IPS-NIHi7 (cell line): ENCODE results near the gene TTLL8.

Experiments used
- DNase-seq: peaks from one replicate; pipeline ENCODE4 v3.0.0; 2012; ENCODE audit warnings: mixed read lengths; ENCODE audit errors: extremely low spot score

The TTLL8 gene

GRCh38 chr22:50061824-50062355 is 3.8 kb upstream of the TTLL8 start:
- DNase-seq = no peak

- no peak for DNase-seq
These were observed 3.2 kb upstream of the TTLL8 start for GRCh38 chr22:50061141-50061823.

GRCh38 chr22:50060441-50061140 is 2.5 kb upstream of the TTLL8 start:
- DNase-seq = no peak

DNA sequence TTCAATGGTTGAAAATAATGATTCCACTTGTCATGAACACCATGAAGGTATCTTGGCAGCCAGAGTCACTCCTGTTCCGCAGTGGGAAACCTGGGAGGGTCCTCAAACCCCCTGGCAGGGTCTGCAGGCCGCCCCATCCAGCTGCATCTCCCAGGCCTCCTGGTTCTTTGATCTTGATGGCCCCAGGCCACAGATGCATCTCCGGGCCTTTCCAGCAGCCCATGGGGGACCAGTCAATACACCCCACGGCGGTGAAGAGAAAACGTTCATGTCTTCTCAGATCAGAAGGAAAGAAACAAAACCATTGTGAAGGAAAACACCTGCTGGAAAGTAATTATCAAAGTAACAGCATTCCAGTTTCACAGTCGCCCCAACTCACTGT is 1.8 kb upstream of the TTLL8 start:
- no peak for DNase-seq

- DNase-seq = peak; percentile 86
These were observed 1.1 kb upstream of the TTLL8 start for GRCh38 chr22:50058906-50059880.

- no peak for DNase-seq
These were observed 629 bp downstream of the TTLL8 start for GRCh38 chr22:50057278-50058060.

DNA sequence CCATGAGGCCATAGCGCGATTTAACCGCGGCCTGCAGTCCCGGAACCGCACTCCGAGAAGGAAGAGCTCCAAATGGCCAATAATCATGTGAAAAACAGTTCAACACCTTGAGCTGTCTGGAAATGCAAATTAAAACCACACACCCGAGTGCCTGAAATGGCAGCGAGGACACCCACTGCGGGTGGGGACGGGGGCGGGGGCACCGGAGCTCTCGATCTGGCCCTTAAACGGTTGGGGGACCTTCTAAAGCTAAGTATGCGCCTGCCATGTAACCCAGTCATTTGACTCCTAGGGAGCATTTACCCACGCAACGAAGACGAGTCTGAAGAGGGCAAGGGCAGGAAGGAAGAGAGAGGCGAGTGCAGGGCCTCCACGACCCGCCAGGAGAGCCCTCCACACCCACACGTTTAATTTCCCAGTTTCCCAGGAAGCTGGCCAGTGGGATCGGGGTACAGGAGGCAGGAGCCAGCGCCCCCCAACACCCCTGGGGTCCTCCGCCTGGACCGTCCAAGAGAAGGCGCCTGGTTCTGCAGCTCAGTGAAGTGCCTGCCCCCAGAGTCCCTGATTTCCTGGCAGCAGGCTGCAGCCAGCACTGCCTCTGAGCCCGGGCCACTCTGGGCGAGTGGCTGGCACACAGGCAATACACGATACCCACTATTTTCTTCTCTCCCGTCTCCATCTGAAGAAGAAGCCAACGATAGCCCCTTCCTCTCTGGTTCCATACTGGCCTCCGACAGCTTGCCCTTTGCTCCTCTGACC is 1.7 kb downstream of the TTLL8 start:
- no peak for DNase-seq

- no peak for DNase-seq
These were observed 4.2 kb downstream of the TTLL8 start for GRCh38 chr22:50053861-50054260.

DNA sequence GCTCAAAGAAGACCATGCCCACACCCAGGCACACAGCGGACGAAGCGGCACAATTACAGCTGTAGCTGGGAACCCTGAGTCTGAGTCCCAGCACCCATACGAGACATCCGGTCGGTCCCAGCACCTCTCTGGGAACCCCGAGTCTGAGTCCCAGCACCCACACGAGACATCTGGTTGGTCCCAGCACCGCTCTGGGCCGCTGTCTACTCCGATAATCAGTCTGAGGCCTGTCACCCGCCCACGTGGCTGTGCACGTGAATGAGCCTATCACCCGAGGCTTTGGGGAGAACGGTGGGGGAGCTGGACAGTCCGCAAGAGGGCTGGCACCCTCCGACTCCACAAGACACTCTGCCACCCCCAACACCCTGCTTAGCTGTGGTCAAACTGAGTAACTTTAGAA is 6.2 kb downstream of the TTLL8 start:
- no peak for DNase-seq

DNA sequence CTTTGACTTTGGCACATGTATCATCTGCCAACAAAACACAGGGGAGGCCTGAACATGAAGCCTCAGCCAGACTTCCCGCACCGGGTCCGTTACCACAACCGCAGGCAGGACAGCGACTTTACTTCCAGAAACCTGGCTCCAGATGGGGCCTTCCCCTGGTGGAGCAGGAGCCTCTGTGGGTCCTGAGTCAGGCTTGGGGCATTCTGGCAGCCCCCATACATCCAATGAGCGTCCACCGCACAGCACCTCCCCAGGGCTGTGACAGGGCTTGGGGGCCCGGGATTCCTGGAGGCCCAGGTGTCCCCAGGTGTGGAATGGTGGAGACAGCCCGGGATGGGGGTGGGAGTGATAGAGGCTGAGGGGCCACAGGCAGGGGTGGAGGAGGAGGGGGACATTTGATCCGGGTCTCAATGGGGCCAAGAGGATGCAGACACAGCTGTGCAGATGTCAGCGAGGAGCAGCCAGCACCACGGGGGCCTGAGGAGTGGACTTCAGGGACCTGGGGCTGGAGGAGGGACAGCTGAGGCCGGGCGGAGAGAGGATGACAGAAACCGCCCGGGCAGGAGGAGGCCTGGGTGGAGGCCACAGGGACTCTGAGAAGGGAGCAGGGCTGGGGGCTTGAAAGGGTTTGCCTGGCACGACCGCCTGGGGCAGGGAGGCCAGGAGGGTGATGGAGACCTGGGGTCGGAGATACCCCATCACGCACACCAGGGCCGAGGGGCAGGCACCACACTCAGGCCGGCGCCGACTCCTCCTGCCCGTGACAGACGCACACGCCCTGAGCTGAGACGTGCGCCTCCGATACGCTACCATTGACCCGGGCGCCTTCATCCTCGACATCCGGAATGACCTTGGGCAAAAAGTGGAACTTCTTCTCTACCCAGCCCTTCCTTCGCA is 8.6 kb downstream of the TTLL8 start:
- DNase-seq = no peak

DNA sequence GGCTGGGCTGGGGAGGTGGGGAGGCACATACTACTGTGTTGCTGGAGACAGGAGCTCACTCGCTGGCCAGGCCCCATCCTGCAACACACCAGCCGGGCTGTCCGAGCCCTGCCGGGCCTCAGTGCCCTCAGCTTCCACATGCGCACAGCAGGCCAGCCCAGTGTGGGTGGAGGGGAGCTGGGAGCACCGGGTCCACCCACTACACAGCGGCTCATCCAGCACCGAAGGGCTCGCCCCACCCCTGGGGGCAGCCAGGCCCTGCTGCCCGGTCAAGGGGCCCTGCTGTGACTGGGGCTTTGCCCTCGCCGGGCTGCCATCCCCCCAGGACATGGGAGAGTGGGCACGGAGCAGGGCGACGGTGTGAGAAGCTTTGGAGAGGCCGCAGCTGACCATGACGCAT is 9.3 kb downstream of the TTLL8 start:
- DNase-seq = no peak

GRCh38 chr22:50048061-50048765 is 9.9 kb downstream of the TTLL8 start:
- no peak for DNase-seq

- no peak for DNase-seq
These were observed 10.8 kb downstream of the TTLL8 start for GRCh38 chr22:50047346-50047745.

- DNase-seq = no peak
These were observed 11.4 kb downstream of the TTLL8 start for GRCh38 chr22:50046481-50047245.

DNA sequence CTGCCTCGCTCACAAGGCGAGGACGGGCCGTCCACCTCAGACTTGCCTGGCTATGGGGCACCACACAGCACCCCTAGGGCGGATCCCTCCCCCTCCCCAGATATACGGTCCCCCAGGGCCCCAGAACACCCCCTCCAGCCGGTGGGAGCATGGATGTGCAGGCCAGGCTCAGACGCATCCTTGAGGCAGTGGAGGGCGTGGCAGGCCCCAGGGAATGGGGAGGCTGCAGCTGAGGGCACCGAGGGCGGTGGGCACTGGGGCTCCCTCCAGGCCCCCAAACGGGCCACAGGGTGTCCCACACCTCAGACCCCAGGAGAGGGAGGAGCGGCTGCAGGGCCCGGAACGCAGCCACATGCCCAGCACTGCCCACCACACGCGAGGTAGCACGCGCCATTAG is 12.1 kb downstream of the TTLL8 start:
- no peak for DNase-seq

- no peak for DNase-seq
These were observed 12.7 kb downstream of the TTLL8 start for GRCh38 chr22:50045211-50046018.

DNA sequence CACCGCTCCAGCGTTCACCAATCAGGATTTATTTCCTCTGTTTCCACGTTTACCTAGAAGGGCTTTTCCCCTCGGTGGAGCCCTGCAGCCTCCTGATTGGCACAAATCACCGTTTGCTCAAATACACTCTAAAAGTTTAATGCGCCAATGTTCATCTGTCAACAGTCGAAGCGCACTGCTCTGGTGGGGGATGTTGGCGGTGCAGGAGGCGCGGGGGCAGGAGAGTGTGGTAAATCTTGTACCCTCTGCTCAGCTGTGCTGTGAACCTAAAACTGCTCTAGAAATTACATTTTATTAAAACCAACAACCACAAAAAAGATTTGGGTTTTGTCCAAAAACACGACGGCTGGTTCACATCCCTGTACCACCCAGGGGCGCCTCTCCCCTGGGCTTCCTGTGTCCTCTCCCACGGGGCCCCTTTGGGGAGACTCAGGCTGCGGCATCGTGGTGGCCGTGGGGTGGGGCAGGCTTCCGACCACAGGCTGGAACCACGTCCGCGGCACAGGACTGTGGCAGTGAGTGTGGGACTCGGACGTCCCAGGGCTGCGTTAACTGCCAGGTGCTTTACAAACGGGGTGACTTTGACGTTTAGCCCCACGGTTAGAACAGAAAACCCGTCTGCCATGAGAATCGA is 13.5 kb downstream of the TTLL8 start:
- DNase-seq = no peak
